ENCODE measurements around the gene MOG.

The MOG gene

DNA sequence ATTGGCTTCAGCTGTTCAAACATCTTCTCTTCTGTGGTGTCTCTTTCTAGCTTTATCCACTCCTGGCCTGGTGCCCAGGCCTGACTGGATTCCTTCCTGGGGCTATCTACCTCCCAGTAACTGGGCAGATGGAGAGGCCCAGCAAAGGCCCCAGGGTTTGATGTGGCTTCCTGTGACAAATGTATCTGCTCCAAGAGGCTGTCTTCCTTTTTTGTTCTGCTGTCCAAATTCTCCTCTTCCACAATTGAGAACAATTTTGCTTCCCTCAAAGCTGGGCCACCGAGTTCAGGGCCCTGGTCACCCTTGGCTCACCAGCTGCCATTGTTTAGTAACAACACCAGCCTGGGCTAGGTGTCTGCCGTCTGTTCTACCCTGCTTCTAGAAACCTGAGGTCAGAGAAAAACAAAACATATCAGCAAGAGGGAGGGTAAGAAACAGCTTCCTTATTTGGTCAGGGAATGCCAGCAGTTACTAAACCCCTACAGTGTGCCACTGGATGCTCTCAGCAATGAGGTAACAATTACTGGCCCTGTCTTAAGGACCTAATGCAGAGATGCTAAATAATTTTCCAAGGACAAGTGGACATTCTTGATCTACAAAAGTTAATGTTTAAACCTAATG, 20.2 kb downstream of the MOG start:
- no peak for DNase-seq (ENCODE audit: low read depth)

DNA sequence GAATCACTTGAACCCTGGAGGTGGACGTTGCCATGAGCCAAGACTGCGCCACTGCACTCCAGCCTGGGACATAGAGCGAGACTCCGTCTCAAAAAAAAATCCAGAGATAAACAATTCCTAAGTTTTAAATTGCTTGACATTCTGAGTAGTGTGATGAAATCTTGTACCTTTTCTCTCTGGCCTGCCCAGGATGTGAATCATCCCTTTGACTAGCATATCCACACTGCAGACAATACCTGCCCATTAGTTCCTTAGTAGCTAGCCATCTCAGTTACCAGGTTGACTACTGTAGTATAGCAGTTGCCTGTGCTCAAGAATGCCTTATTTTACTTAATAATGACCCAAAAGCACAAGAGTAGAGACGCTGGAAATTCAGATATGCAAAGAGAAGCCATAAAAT, 21.2 kb downstream of the MOG start:
- DNase-seq (ENCODE audit: low read depth) = no peak

DNA sequence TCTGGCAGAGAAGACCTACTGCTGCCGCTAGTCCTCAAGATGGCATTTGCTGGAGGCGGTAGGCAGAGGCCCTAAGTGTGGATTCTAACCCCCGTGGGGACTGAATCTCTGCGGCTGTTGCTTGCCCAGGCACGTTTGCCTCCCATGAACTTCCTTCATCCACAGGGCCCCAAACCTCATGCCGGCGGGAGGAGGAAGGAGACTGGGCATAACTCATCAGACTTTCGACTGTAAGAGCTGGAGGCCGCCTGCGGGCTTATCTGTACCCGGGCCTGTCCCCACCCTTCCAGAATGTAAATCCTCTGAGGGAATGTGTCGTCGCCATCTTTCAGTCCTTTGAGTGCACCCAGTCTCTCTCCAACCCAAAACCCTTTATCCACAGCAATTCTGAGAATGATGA, 23.1 kb downstream of the MOG start:
- no peak for DNase-seq (ENCODE audit: low read depth)

DNA sequence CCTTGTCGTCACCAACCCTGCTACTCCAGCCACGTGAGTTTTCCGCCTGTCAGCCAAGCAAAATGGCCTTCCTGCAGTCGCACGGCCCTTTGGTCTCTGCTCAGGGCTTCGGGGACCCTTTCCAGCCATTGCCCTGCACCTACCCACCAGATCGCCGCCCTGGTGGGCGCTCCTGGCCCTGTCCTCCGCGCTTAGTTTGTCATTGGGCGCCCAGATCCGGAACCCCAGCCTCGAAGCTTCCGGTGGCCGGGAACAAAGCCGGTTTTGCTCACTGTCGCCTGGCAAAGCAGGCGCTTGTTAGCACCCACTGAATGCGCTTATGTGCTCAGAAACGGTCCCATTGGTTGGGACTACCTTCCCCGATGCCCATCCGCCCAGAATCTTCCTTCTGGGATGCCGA, 23.5 kb downstream of the MOG start:
- no peak for DNase-seq (ENCODE audit: low read depth)

DNA sequence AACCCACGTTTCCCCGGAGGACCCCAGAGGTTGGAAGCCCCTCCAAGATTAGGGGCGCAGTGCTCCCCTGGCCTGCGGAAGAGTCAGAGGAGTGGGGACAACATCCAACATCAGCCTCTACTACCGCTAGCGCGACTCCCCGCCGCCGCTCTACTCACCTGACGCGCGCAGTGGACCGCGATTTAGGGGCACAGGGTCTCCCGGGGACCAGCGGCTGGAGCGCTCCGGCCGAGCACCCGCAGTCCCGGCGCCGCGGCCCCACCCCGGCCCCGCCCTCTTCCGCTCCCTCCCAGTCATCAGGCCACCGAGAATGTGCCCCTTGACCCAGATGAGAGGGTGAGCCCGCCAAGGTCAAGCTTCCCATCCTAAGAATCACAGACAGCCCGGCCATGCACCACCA, 24.0 kb downstream of the MOG start, which contains the start of gene ZFP57:
Gene ZFP57 (minus strand): TSS at position 249 of the 400 bp plus-strand sequence. CDS start 4,149 bp downstream, outside the sequence.
- no peak for DNase-seq (ENCODE audit: low read depth)

DNA sequence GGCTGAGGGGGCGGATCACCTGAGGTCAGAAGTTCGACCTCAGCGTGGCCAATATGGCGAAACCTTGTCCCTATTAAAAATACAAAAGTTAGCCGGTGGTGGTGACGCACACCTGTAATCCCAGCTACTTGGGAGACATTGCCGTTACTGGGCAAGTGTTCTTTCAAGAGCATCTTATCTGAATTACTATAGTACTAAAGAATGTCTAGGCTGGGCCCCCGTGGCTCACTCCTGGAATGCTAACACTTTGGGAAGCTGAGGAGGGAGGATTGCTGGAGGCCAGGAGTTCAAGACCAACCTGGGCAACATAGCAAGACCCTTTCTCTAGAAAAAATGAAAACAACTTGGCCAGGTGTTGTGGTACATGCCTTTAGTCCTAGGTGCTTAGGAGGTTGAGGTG, 24.9 kb downstream of the MOG start:
- no peak for DNase-seq (ENCODE audit: low read depth)

DNA sequence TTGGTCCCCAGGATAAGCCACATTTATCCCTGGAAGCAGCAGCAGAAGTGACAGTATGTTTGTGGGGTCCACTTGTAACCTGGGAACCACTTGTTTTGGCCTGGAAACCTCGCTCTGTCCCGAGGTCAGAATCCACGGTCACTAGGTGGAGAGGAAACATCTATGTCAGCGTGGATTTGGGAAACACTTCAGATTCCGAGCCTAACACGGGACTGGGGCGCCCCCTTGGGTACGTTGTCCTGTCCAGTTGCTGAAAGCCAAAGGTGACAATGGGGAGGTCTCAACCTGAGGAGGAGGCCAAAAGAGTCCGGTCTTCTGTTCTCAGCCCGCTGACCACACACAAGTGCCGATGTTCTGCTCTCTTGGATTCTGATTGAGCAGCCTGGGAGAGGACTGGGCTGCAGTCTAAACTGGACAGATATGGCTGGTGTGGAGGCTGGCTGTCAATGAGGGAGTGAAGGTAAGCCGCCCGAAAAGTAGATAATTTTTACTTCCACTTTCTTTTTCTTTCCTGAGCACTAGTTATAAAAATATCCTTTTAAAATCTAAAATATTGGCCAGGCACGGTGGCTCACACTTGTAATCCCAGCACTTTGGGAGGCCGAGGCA, 28.9 kb downstream of the MOG start:
- no peak for DNase-seq (ENCODE audit: low read depth)

DNA sequence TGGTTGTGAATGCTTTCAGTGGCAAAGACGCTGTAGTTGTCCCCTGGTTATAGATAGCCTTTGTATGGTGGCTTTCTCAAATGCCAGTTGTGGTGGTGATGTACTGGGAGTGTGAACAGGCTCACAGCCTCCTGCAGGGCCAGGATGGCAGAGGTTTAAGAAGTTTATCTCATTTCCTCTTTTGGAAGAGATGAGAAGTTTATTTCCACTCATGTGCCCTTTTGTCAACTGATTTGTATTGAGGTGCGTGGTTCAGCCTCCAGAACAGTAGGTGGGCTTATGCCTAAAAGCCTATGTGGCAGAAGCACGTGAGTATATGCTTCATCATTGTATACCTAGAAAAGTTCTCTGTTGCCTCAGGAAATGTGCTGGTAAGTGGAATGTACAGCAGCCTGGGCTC, 37.7 kb downstream of the MOG start:
- DNase-seq (ENCODE audit: low read depth) = no peak

DNA sequence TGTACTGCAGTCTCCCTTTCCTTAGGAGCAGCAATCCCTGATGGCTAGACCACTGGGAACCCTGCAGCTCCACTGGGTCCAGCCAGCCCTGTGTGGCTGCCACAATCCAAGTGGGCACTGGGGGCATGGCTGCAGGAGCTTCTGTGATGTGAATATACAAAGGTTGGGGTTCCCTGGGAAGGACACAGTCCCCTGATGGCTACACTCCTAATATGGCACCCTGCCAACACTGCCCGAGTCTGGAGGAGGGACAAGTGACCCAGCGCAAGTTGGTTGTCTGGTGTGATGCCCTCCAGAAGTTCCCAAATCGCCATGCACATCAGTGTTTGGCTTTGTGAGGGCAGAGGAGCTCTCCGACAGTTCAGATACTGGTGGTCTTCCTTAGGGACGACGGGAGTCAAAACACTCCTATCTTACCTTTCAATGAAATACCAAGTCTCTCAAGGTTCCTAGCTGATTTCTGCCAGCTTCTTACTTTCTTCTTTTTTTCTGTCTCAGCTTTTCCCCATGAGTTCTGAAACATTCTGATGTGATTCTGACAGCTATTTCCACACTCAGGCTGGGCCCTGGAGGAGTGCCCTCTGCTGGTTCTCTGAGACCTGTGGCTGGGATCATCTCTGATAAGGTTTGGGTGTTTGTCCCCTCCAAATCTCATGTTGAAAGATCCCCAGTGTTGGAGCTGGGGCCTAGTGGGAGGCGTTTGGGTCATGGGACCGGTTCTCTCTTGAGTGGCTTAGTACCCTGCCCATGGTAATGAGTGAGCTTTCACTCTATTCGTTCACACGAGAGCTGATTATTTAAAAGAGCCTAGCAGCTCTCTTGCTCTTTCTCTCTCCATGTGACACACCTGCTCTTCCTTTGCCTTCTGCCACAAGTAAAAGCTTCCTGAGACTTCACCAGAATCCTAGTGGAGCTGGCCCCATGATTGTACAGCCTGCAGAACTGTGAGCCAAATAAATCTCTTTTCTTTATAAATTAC, 39.5 kb downstream of the MOG start:
- DNase-seq (ENCODE audit: low read depth) = no peak

DNA sequence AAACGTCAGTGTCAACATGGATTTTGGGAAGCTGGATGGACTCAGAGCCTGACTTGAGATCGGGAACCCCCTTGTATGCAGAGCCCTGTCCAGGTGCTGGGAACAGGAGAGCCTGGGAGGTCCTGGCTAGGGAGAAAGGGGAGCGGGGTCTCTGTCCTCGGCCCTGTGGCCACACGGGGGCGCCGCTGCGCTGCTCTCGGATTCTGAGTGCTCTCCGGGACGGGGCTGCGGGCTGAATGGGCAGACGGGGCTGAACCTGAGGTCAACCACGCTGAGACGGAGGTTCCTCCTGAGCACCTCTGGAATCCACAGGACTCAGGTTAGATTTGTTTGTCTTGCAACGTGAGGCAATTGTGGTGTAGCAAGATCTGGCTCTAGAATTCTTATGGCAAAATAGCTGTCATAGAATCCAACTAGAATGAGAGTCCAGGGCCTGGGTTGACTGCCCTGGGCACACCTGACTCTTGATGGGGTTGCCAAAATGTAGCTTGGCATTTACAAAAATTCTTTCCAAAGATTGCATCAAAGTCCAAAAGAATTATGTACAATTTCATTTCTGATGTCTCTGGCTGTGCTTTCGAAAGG, 45.7 kb downstream of the MOG start:
- peak; percentile 61 for DNase-seq (ENCODE audit: low read depth)

DNA sequence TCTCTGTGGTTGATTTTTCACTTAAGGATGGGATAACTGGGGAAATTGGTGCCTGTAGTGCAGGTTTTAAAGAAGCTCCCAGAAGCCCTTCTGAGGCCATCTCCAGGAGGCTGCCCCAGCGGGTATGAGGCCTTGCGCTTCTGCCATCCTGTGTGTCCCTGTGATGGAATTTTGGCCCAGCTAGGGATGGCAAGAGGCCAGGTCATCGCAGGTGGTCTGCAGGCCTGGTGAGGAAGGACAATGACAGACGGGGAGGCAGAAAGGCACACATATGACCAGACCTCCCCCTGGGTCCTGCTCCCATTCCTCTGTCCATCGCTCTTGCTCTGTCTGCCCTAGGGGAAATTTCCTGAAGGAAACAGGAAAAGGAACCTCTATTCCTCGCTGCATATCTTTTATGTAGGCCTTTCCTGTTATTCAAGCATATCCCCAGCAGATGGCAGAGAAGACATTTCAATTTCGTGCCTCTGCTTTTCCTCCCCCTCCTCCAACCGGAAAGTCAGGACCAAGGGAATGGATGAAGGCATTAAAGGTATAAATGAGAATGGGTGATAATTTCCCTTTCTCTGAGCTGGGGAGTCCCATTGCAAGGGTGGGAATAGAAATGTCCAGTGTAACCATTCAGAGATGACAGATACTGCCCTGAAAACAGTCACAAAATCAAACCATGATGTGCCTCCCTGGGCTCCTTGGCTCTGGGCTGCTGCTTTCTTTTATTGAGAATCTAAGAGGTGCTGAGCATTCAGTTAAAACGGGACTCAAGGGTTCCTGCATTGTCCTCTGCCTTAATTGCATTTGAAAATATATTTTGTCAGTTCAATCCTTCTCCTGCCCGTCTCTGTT, 48.7 kb downstream of the MOG start:
- no peak for DNase-seq (ENCODE audit: low read depth)

DNA sequence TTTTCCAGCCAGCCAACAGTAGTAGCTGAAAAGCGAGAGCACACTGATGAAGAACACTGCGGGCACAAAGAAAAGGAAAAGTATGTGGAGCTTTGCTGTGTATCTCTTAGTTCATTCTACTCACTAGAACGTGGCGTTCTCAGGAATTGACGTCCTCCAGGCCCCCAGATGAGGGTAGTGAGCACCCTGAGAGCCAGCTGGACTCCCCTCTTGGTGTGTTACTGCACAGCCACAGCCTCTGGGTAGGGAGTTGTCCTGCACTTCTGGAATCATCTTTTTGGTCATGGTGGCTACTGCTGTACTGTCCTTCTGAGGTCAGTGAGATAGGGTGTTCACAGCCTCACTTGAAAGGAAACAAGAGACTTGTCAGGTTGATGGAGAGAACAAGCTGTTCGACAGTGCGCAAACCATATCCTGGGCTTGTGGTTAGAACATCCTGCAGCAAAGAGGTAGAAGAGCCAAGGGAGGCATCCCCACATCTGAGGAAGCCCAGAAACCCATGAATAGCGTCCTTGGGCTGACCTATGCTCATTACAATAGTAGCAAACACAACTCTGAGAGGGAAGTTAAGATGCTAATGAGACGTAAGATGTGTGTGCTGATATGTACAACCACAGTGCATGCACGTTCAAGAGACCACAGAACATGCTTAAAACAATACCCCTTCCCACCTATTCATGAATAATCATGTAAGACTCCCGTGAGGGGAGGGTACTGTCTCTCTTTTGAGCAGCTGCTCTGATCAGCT, 51.7 kb downstream of the MOG start:
- DNase-seq (ENCODE audit: low read depth) = peak; percentile 46

DNA sequence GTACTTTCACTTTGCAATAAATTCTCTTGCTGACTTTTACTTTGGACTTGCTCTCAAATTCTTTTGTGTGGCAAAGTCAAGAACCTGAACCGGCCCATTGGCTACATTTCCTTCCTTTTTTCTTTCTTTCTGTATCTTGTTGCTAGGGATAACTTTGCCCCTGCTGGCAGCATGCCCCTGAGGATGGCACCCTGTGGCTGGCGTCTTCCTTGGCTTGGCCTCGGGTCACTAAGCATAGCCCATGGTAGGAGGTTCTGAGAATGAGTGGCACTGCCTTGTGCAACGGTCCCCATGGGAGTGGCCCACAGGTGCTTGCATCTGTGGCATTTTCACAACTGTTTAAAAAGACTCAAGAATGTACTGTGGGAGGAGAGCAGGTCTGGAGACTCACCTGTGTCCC, 52.3 kb downstream of the MOG start:
- DNase-seq (ENCODE audit: low read depth) = no peak

DNA sequence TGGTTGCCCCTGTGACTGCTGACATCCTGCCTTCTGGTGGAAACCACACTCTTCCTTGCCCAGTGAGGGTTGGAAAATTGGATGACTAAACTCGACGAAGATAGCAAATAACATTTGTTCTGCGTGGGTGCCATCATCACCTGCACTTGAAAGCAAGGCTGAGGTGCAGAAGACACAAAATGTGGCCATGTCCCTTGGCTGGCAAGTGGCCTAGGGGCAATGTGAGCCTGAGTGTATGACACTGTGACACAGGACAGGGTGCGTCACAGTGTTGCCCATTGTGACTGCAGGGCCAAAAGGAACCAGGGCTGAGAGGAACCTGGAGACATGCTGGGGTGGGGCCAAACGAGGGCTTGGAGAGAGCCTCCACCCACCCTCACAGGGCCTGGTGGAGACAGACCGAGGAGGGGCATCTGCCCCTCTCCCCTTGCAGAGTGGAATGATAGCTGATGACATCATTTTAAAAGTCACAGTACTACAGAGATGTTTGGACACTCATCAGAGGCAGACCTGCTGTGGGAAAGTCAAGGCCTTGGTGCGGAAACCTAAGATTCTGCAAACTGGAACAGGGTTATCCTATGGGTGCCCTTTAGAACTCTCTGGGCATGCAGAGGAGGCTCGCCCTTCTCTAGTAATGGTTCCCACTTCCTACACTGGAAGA, 53.5 kb downstream of the MOG start:
- no peak for DNase-seq (ENCODE audit: low read depth)

DNA sequence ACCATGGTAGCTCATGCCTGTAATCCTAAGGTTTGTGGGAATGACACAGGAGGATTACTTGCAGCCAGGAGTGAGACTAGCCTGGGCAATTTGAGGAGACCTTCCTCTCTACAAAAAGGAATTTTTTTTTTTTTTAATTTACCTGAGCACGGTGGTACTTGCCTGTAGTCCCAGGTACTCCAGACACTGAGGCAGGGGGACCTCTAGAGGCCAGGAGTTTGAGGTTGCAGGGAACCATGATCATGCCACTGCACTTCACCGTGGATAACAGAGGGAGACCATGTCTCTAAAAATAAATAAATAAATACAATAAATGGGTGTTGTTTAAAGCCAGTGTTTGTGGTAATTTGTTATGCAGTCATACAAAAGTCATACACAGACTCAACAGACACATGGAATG, 64.0 kb downstream of the MOG start:
- DNase-seq (ENCODE audit: low read depth) = no peak
